BE2C (cell line): ENCODE data around the gene PRR5L.

Experiments
- DNase-seq: peaks from one replicate; pipeline ENCODE4 v3.0.0-alpha.2; 2020
- H3K27me3 ChIP-seq: fragments of 250-450 bp; sonication (Bioruptor Pico); 2 replicates; pipeline ENCODE4 v1.5.1; 2020; ENCODE audit warnings: mild to moderate bottlenecking
- H3K36me3 ChIP-seq: fragments of 250-450 bp; sonication (Bioruptor Pico); 2 replicates; pipeline ENCODE4 v1.5.1; 2020; ENCODE audit warnings: mild to moderate bottlenecking
- H3K4me1 ChIP-seq: fragments of 250-450 bp; sonication (Bioruptor Pico); 2 replicates; pipeline ENCODE4 v1.5.1; 2020
- H3K4me3 ChIP-seq: 2 replicates; pipeline ENCODE4 v1.5.1; 2011; ENCODE audit warnings: low read depth, low read length
- H3K9me3 ChIP-seq: fragments of 250-450 bp; sonication (Bioruptor Pico); 2 replicates; pipeline ENCODE4 v1.5.1; 2020
- TF ChIP-seq, protein P1 (sequence below): IDR thresholded peaks from 2 replicates; pipeline ENCODE4 v1.5.1; 2012; ENCODE audit warnings: mild to moderate bottlenecking, low read depth, low read length

Gene PRR5L

DNA sequence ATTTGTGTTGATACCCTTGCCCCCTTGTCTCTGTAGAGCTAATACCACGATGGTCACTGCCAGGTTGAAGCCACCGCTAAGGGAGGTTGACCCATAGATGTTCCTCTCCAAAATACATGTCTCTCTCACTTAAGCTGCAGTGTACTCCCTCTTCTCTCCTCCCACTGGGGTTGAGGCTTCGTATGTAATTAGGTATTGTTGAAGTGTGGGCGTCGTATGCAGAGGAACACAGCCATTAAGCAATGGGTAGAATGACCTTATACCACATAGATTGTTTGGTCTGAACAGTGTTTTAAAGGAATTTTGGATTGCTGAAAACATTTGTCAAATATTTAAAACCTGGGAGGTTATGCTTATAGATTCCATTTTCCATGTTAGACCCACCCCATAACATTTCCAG is 142.0 kb downstream of the PRR5L start:
- no peak for DNase-seq
- H3K36me3 ChIP-seq = no peaks in the 10 kb centered on the region
- H3K4me3 ChIP-seq = no peak overlapping the region
- no peaks in the 10 kb centered on the region for H3K27me3 ChIP-seq
- H3K4me1 ChIP-seq = no peaks in the 10 kb centered on the region
- TF ChIP-seq, protein P1, sequence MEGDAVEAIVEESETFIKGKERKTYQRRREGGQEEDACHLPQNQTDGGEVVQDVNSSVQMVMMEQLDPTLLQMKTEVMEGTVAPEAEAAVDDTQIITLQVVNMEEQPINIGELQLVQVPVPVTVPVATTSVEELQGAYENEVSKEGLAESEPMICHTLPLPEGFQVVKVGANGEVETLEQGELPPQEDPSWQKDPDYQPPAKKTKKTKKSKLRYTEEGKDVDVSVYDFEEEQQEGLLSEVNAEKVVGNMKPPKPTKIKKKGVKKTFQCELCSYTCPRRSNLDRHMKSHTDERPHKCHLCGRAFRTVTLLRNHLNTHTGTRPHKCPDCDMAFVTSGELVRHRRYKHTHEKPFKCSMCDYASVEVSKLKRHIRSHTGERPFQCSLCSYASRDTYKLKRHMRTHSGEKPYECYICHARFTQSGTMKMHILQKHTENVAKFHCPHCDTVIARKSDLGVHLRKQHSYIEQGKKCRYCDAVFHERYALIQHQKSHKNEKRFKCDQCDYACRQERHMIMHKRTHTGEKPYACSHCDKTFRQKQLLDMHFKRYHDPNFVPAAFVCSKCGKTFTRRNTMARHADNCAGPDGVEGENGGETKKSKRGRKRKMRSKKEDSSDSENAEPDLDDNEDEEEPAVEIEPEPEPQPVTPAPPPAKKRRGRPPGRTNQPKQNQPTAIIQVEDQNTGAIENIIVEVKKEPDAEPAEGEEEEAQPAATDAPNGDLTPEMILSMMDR = no peak
- H3K9me3 ChIP-seq = no peaks in the 10 kb centered on the region

DNA sequence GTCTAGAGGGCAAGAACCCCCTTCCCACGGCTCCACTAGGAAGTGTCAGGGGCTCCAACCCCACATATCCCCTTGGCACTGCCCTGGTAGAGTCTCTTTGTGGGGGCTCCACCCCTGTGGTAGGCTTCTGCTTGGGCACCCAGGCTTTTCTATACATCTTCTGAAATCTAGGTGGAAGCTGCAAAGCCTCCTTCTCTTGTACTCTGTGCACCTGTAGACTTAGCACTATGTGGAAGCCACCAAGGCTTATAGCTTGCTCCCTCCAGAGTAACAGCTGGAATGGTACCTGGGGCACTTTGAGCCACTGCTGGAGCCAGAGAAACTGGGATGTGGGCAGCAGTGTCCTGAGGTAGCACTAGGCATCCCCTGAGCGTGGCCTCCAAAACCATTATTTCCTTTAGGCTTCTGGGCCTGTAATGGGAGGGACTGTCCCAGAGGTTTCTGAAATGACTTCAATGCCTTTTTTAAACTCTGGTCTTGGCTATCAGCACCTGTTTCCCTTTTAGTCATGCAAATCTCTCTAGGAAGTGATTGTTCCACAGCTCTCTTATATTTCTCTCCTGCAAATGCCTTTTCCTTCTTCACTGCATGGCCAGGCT is 145.6 kb downstream of the PRR5L start:
- H3K36me3 ChIP-seq = no peaks in the 10 kb centered on the region
- H3K27me3 ChIP-seq = no peaks in the 10 kb centered on the region
- TF ChIP-seq, protein P1 = no peak
- no peak for DNase-seq
- no peak overlapping the region for H3K4me3 ChIP-seq
- H3K9me3 ChIP-seq = no peaks in the 10 kb centered on the region
- no peaks in the 10 kb centered on the region for H3K4me1 ChIP-seq

DNA sequence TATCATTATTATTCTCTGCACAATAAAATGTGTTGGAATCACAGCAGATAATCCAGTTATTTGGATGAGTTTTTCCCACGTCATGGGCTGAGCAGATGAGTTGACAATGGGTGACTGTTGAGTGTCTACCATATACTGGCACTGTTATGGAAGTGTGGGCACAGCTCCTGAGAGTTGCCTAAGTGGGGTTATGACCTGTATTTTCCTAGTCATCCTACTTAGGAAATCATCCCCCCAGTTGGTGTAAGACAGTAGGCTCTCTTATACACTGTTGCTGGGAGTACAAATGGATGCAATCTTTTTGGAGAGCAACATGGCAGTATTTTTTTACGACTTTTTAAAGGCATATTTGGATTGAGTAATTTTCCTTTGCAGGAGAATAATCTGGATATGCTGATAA is 147.6 kb downstream of the PRR5L start:
- H3K36me3 ChIP-seq = no peaks in the 10 kb centered on the region
- TF ChIP-seq, protein P1 = no peak
- DNase-seq = no peak

DNA sequence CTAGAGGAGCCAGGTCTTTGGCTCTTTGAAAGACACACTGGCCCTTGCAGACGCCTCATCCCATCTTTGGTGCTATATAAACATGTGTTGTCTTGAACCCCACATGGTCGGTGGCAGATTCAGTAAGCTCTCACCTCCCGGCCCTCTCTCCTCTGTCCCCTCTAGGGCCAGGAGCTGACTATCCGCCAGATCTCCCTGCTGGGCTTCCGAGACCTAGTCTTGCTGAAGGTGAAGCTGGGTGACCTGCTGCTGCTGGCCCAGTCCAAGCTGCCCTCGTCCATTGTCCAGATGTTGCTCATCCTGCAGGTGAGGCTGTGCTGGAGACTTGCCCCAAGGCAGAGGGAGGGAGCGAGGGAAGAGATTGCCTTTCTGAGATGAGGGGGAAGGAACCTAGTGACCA is 150.0 kb downstream of the PRR5L start:
- no peak for DNase-seq
- Histone ChIP-seq H3K4me3 (no peak overlapping the region), H3K36me3 (no peaks in the 10 kb centered on the region), H3K4me1 (no peaks in the 10 kb centered on the region), H3K9me3 (no peaks in the 10 kb centered on the region), H3K27me3 (no peaks in the 10 kb centered on the region)
- TF ChIP-seq, protein P1 = no peak

More for the DNA sequence above, 147.6 kb downstream of the PRR5L start:
- Histone ChIP-seq H3K4me3 (no peak overlapping the region), H3K9me3 (no peaks in the 10 kb centered on the region), H3K4me1 (no peaks in the 10 kb centered on the region), H3K27me3 (no peaks in the 10 kb centered on the region)

DNA sequence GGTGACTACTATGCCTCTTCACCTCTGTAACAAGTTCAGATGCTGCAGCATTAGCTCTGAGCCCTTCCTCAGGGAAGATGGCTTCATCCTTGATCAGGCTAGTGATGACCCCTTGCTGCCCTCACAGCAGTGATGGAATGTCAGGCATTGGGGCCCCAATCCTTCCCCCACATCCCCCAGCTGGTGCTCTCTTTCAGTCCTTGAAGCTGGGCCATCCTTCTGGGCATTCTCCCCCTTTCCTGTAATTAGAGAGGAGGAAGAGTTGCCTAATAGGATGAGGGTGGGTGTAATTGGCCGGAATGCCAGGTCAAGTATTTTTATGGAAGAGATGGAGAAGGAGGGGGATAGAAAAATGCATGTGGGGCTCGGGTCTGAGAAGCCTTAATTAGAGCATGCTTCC is 151.4 kb downstream of the PRR5L start:
- no peaks in the 10 kb centered on the region for H3K4me1 ChIP-seq
- DNase-seq = no peak
- H3K4me3 ChIP-seq = no peak overlapping the region
- no peaks in the 10 kb centered on the region for H3K27me3 ChIP-seq
- no peaks in the 10 kb centered on the region for H3K9me3 ChIP-seq
- TF ChIP-seq, protein P1 = no peak
- H3K36me3 ChIP-seq = no peaks in the 10 kb centered on the region

DNA sequence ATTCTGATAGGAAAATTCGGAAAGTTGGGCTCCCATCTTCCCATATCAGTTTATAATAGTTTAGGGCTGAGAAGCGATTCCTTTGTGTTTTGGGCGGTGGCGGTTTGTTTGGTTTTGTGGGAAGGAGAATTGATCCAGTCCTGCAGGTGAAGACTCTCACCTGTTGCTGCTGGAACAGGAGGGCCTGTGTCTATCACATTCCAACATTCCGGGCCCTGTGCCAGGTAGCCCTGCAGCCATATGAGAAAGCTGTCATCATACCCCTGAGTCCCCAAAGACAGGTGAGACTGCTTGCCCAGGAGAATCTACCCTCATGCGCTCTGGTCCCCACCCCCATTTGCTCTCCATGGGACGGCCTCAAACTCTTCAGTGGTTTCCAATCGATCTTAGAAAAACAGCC is 151.9 kb downstream of the PRR5L start:
- Histone ChIP-seq H3K4me1 (no peaks in the 10 kb centered on the region), H3K27me3 (no peaks in the 10 kb centered on the region), H3K4me3 (no peak overlapping the region), H3K9me3 (no peaks in the 10 kb centered on the region), H3K36me3 (no peaks in the 10 kb centered on the region)
- TF ChIP-seq, protein P1 = no peak
- no peak for DNase-seq
